Prostate gland (tissue), 2 donors: Measurements from ENCODE around the gene FAM193A.

Experiments used
- CTCF ChIP-seq, 4 experiments: fragments of 200-600 bp in 2 of 4; fragments of 450-650 bp in 2 of 4; sonication (generic) in 2 of 4; IDR thresholded peaks; 1 replicate in 3 of 4; 2 replicates in 1 of 4; pipeline ENCODE4 v1.5.1; 2016 to 2019; ENCODE audit warnings: antibody characterized with exemption in 4 of 4, mild to moderate bottlenecking in 2 of 4, moderate library complexity in 2 of 4
- POLR2A ChIP-seq: fragments of 450-650 bp; IDR thresholded peaks from one replicate; pipeline ENCODE4 v1.6.1; 2016; ENCODE audit warnings: antibody characterized with exemption, mild to moderate bottlenecking
- POLR2AphosphoS5 ChIP-seq: sonication (generic); formaldehyde crosslinking; IDR thresholded peaks from one replicate; pipeline ENCODE4 v1.6.1; 2017; ENCODE audit warnings: antibody characterized with exemption

DNA sequence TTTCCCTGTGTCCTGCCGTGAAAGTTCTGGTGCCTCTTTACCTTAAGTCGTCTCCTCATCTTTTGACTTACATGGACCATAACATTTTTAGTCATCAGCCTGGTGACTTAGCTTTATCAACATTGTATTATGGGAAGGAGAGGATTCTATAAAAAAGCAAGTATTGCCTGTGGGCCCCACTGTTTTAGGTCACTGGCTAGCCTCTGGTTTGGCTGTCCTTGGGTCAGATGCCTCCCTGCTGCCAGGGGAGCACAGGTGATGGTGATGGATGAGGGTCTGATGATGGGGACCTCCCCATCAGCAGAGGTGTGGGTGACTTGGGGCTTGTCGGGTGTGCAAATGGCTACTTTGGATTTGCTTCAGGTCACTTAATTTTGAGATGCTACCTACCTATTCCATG, 51.8 kb downstream of the FAM193A start:
- TF ChIP-seq CTCF (IDR thresholded peaks at IDR 0.05) (no peak), POLR2A (no peak), POLR2AphosphoS5 (no peak)
